GM12878 (cell line): ENCODE data around the gene RNF130. TPM values are rescaled to one million over a fixed set of nuclear protein-coding genes. Genes with fewer than 3 reads are reported as not detected.

Experiments
- ATAC-seq: fragments of 200-7000 bp; cut with Tn5 transposase; 3 replicates; pipeline ENCODE4 v1.9.1; 2020; ENCODE audit warnings: mild to moderate bottlenecking, moderate library complexity
- BruUV-seq: library from RNA; stranded (reverse); fragments of 400-500 nt; replicated peaks from 2 replicates; lab custom pipeline; 2021; lab: Mats Ljungman, UMichigan
- CTCF ChIA-PET: fragments of 300-600 bp; sonication (Branson Sonifier 250); formaldehyde crosslinking; extraction: SDS; loops from one replicate; lab custom pipeline; 2021; ENCODE audit warnings: inconsistent platforms; lab: Yijun Ruan, JAX
- POLR2A ChIA-PET: fragments of 350-600 bp; formaldehyde crosslinking; extraction: SDS; loops from one replicate; lab custom pipeline; 2021; ENCODE audit warnings: inconsistent platforms; lab: Charles Lee
- RAD21 ChIA-PET: fragments of 300-600 bp; sonication (Branson Sonifier 250); formaldehyde crosslinking; loops from one replicate; lab custom pipeline; 2023; ENCODE audit warnings: antibody characterized with exemption; ENCODE audit not compliant: unreplicated experiment; lab: Charles Lee
- SMC1A ChIA-PET: fragments of 300-600 bp; sonication (Branson Sonifier 250); formaldehyde crosslinking; loops from one replicate; lab custom pipeline; 2023; ENCODE audit not compliant: unreplicated experiment, uncharacterized antibody; lab: Charles Lee
- DNase-seq: peaks from one replicate; pipeline ENCODE4 v3.0.0-alpha.2; 2011; ENCODE audit warnings: low read depth, low spot score
- FAIRE-seq: peaks from 3 replicates; lab custom pipeline; 2011; peaks lifted over from hg19 to GRCh38; lab: Jason Lieb, UNC
- H2AFZ ChIP-seq: 2 replicates; pipeline ENCODE4 v1.6.0; 2011; ENCODE audit warnings: low read depth, low read length, control low read depth; ENCODE audit not compliant: control insufficient read depth
- H3K27ac ChIP-seq: 2 replicates; pipeline ENCODE4 v1.5.1; 2011; ENCODE audit warnings: control low read depth; ENCODE audit not compliant: control insufficient read depth, insufficient read depth
- H3K27me3 ChIP-seq, 2 experiments: replicated peaks in 1 of 2; 2 replicates each; pipeline versions ENCODE4 v1.6.0 to v1.6.1; 2011; ENCODE audit warnings: low read length in 1 of 2; ENCODE audit not compliant: control insufficient read depth in 2 of 2, insufficient read depth in 2 of 2
- H3K36me3 ChIP-seq, 2 experiments: 2 replicates each; pipeline ENCODE4 v1.5.1; 2011; ENCODE audit warnings: low read length in 1 of 2; ENCODE audit not compliant: control insufficient read depth in 2 of 2, insufficient read depth in 2 of 2
- H3K4me1 ChIP-seq: 2 replicates; pipeline ENCODE4 v1.6.1; 2011; ENCODE audit warnings: mild to moderate bottlenecking, low read length, moderate library complexity, mixed read lengths; ENCODE audit not compliant: control insufficient read depth, insufficient read depth
- H3K4me2 ChIP-seq: 2 replicates; pipeline ENCODE4 v1.6.0; 2011; ENCODE audit warnings: control low read depth; ENCODE audit not compliant: control insufficient read depth, insufficient read depth
- H3K4me3 ChIP-seq: fragments of 200-600 bp; sonication (generic); 2 replicates; pipeline ENCODE4 v1.5.1; 2016
- H3K79me2 ChIP-seq: 2 replicates; pipeline ENCODE4 v1.6.0; 2011; ENCODE audit warnings: low read length; ENCODE audit not compliant: control insufficient read depth, insufficient read depth
- H3K9ac ChIP-seq: 2 replicates; pipeline ENCODE4 v1.8.0; 2011; ENCODE audit warnings: low read length, control low read depth, mixed read lengths; ENCODE audit not compliant: control insufficient read depth, insufficient read depth
- H3K9me3 ChIP-seq: replicated peaks from 3 replicates; pipeline ENCODE4 v1.5.1; 2011; ENCODE audit warnings: mild to moderate bottlenecking, low read length; ENCODE audit not compliant: control insufficient read depth, insufficient read depth
- H4K20me1 ChIP-seq: 2 replicates; pipeline ENCODE4 v1.6.0; 2011; ENCODE audit not compliant: control insufficient read depth, insufficient read depth
- ATF2 ChIP-seq: IDR thresholded peaks from 2 replicates; pipeline ENCODE4 v1.6.1; 2012; ENCODE audit warnings: low read length, inconsistent platforms
- ATF7 ChIP-seq: fragments of 450-650 bp; IDR thresholded peaks from 2 replicates; pipeline ENCODE4 v1.6.1; 2016; ENCODE audit warnings: low read depth, mild to moderate bottlenecking
- BCL3 ChIP-seq: IDR thresholded peaks from 2 replicates; pipeline ENCODE4 v1.6.1; 2011; ENCODE audit warnings: borderline replicate concordance, low read depth, mild to moderate bottlenecking, moderate library complexity, low read length; ENCODE audit not compliant: insufficient read depth, poor library complexity, severe bottlenecking
- CBFB ChIP-seq: IDR thresholded peaks from 2 replicates; pipeline ENCODE4 v1.6.1; 2016; ENCODE audit warnings: antibody characterized with exemption, low read depth
- CBX3 ChIP-seq: fragments of 200-600 bp; sonication (generic); IDR thresholded peaks from 2 replicates; pipeline ENCODE4 v1.6.1; 2016; ENCODE audit warnings: low read depth, borderline replicate concordance
- CREB1 ChIP-seq: IDR thresholded peaks from 2 replicates; pipeline ENCODE4 v1.6.1; 2012; ENCODE audit warnings: low read depth, mild to moderate bottlenecking, inconsistent platforms
- GATAD2B ChIP-seq: fragments of 450-650 bp; conservative IDR thresholded peaks from 2 replicates; pipeline ENCODE4 v1.6.1; 2017; ENCODE audit warnings: low read depth, mild to moderate bottlenecking, moderate library complexity
- HDAC6 ChIP-seq: fragments of 200-600 bp; sonication (generic); IDR thresholded peaks from one replicate; pipeline ENCODE4 v1.8.0; 2017; ENCODE audit warnings: antibody characterized with exemption; ENCODE audit not compliant: unreplicated experiment
- HDGF ChIP-seq: fragments of 450-650 bp; IDR thresholded peaks from 2 replicates; pipeline ENCODE4 v1.6.1; 2016; ENCODE audit warnings: antibody characterized with exemption
- KAT2A ChIP-seq: conservative IDR thresholded peaks from 2 replicates; pipeline ENCODE4 v1.6.1; 2011; ENCODE audit warnings: low read depth, low read length; ENCODE audit not compliant: control insufficient read depth
- KDM1A ChIP-seq: fragments of 200-600 bp; sonication (generic); IDR thresholded peaks from 2 replicates; pipeline ENCODE4 v1.6.1; 2016; ENCODE audit warnings: borderline replicate concordance
- RELA ChIP-seq: fragments of 450-650 bp; IDR thresholded peaks from 2 replicates; pipeline ENCODE4 v1.8.0; 2014; ENCODE audit warnings: borderline replicate concordance; ENCODE audit not compliant: partially characterized antibody
- SREBF1 ChIP-seq: IDR thresholded peaks from 2 replicates; pipeline ENCODE4 v1.6.1; 2012; ENCODE audit warnings: mild to moderate bottlenecking, low read length
- TCF12 ChIP-seq: IDR thresholded peaks from 2 replicates; pipeline ENCODE4 v1.6.1; 2011; ENCODE audit warnings: low read depth, mild to moderate bottlenecking, low read length
- YY1 ChIP-seq: IDR thresholded peaks from 2 replicates; pipeline ENCODE4 v1.6.1; 2011; ENCODE audit warnings: low read depth, mild to moderate bottlenecking, low read length
- ZNF217 ChIP-seq: fragments of 450-650 bp; IDR thresholded peaks from 2 replicates; pipeline ENCODE4 v1.6.1; 2017; ENCODE audit warnings: antibody characterized with exemption, mild to moderate bottlenecking
- ZNF384 ChIP-seq: IDR thresholded peaks from 2 replicates; pipeline ENCODE4 v1.6.1; 2012; ENCODE audit warnings: low read depth, mild to moderate bottlenecking, low read length, improper control_type of control experiment, borderline replicate concordance
- WGBS: methylation state at CpG from one replicate; pipeline ENCODE4 v1.1.6; 2016; ENCODE audit warnings: low lambda C conversion rate; ENCODE audit not compliant: insufficient replicate concordance, insufficient coverage; ENCODE audit errors: missing lambda C conversion rate; 5-methylcytosine and 5-hydroxymethylcytosine counted together
- in situ Hi-C: fragments of 300-500 bp; cut with MboI; formaldehyde crosslinking; loops from 9 replicates; pipeline ENCODE4 v1.14.3; 2018; ENCODE audit warnings: mixed read lengths
- intact Hi-C: fragments of 100-400 bp; cut with micrococcal nuclease; formaldehyde crosslinking; loops from one replicate; pipeline ENCODE4 v1.14.2; 2022; ENCODE audit not compliant: unreplicated experiment
- polyA plus RNA-seq, 11 experiments: library from polyadenylated mRNA; depleted of rRNA in 4 of 11; unstranded in 6 of 11; stranded (reverse) in 5 of 11; fragments of >200 nt; fragmentation: Nextera tagmentation in 4 of 11; fragmentation: Illumina TruSeq in 1 of 11; extraction: Ambion mirVana in 4 of 11; extraction: Trizol in 1 of 11; gene quantifications; 1 replicate in 1 of 11; 2 replicates in 10 of 11; pipeline versions ENCODE4 v1.2.1 to v1.2.3, GENCODE V29; 2011 to 2016; ENCODE audit warnings: inconsistent platforms in 2 of 11, missing spikeins in 2 of 11, low read depth in 1 of 11
- total RNA-seq, 4 experiments: library from RNA; depleted of rRNA in 3 of 4; stranded (reverse); fragments of >200 nt in 3 of 4; fragmentation: Illumina TruSeq in 1 of 4; extraction: Trizol in 1 of 4; gene quantifications; 2 replicates each; pipeline versions ENCODE4 v1.2.1 to v1.2.3, GENCODE V29; 2013 to 2021
- TF ChIP-seq, protein P1 (sequence below): IDR thresholded peaks from 2 replicates; pipeline ENCODE4 v1.6.1; 2011; ENCODE audit warnings: borderline replicate concordance, low read depth, mild to moderate bottlenecking, moderate library complexity, mixed read lengths, low read length; ENCODE audit not compliant: insufficient read depth; ENCODE audit errors: extremely low read length

The RNF130 gene
- total and polyA plus RNA-seq, 10 of the 15 experiments (the other 5 are each of a cell fraction or from before 2014, with no cell fraction given) = 0.04 to 0.36 (median 0.11) TPM; not detected in 1

- intact Hi-C loops (no loop called here), in situ Hi-C loops (no loop called here)
- Histone ChIP-seq H3K79me2 (no peaks in the 10 kb centered on the region), H3K27me3 (no peaks in the 10 kb centered on the region), H3K27ac (no peak overlapping the region), H3K4me3 (no peak overlapping the region), H4K20me1 (no peaks in the 10 kb centered on the region), H3K4me1 (no peaks in the 10 kb centered on the region), H3K9me3 (no peaks in the 10 kb centered on the region; the same call in 2 of the 3 replicates), H3K4me2 (no peak overlapping the region), H3K36me3 (no peaks in the 10 kb centered on the region), H2AFZ (no peak overlapping the region), H3K9ac (no peak overlapping the region)
- ChIA-PET SMC1A (no interaction called here), RAD21 (no interaction called here), POLR2A (no interaction called here), CTCF (interaction anchor here (1.3 kb wide), 1 partner anchor 25 kb away, joined by 3 read pairs; no protein-coding TSS in a partner anchor)
- whole genome bisulfite sequencing = 30% methylated on average over 5 of the region's 5 CpGs
- ATAC-seq (peak; percentile 31), FAIRE-seq (no peak), DNase-seq (no peak)
- TF ChIP-seq KDM1A (no peak), ATF7 (no peak), RELA (no peak), HDAC6 (no peak), KAT2A (no peak), GATAD2B (no peak), ATF2 (no peak), ZNF384 (no peak), CREB1 (no peak), CBFB (no peak), ZNF217 (no peak), TCF12 (no peak), BCL3 (no peak), CBX3 (no peak), SREBF1 (no peak), HDGF (no peak), YY1 (no peak)
- TF ChIP-seq, protein P1, sequence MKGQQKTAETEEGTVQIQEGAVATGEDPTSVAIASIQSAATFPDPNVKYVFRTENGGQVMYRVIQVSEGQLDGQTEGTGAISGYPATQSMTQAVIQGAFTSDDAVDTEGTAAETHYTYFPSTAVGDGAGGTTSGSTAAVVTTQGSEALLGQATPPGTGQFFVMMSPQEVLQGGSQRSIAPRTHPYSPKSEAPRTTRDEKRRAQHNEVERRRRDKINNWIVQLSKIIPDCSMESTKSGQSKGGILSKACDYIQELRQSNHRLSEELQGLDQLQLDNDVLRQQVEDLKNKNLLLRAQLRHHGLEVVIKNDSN = no peak
- BruUV-seq = no TSS peak
These were observed 44.7 kb downstream of the RNF130 start for GRCh38 chr5:180026734-180027458.
